Esophagus muscularis mucosa (tissue), 3 donors: ENCODE measurements around the gene CTNNA3.

Source experiments
- POLR2A ChIP-seq: fragments of 450-650 bp; IDR thresholded peaks from one replicate; pipeline ENCODE4 v1.6.1; 2017; ENCODE audit warnings: antibody characterized with exemption, moderate library complexity, mild to moderate bottlenecking, low read depth
- TF ChIP-seq, protein P1 (sequence below), 3 experiments: fragments of 200-600 bp in 2 of 3; fragments of 450-650 bp in 1 of 3; sonication (generic) in 2 of 3; IDR thresholded peaks; one replicate each; pipeline ENCODE4 v1.5.1; 2017 to 2019; ENCODE audit warnings: antibody characterized with exemption in 3 of 3, mild to moderate bottlenecking in 2 of 3, moderate library complexity in 1 of 3

DNA sequence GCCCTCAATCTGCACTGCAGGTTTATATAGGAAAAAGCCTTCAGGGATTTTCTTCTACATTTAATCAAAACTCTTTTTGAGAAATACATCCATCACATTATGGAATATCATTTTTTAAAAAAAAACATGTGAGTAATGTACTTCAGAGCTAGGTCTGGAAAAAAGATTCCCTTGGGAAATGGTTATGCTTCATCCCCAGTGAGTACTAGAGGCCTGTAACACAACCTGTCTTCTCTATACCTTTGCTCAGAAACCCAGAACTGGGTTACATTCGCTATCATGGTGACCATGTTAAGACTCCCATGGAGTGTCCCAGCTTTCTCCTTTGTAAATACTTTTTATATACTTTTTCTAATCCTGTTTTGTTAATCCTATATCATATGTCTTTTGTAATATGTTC, 583.2 kb downstream of the CTNNA3 start:
- no peak for TF ChIP-seq POLR2A
- TF ChIP-seq, protein P1, sequence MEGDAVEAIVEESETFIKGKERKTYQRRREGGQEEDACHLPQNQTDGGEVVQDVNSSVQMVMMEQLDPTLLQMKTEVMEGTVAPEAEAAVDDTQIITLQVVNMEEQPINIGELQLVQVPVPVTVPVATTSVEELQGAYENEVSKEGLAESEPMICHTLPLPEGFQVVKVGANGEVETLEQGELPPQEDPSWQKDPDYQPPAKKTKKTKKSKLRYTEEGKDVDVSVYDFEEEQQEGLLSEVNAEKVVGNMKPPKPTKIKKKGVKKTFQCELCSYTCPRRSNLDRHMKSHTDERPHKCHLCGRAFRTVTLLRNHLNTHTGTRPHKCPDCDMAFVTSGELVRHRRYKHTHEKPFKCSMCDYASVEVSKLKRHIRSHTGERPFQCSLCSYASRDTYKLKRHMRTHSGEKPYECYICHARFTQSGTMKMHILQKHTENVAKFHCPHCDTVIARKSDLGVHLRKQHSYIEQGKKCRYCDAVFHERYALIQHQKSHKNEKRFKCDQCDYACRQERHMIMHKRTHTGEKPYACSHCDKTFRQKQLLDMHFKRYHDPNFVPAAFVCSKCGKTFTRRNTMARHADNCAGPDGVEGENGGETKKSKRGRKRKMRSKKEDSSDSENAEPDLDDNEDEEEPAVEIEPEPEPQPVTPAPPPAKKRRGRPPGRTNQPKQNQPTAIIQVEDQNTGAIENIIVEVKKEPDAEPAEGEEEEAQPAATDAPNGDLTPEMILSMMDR (IDR thresholded peaks at IDR 0.05) = no peak
